Panc1 (cell line): ENCODE measurements around the gene LYRM1. TPM values are rescaled to one million over a fixed set of nuclear protein-coding genes. Genes with fewer than 3 reads are reported as not detected.

Source experiments
- ATAC-seq: fragments of 200-7000 bp; cut with Tn5 transposase; 2 replicates; pipeline ENCODE4 v1.9.1; 2020; ENCODE audit warnings: mild to moderate bottlenecking, moderate library complexity
- BruUV-seq: library from RNA; stranded (reverse); fragments of 400-500 nt; replicated peaks from 2 replicates; lab custom pipeline; 2021; lab: Mats Ljungman, UMichigan
- CTCF ChIA-PET: fragments of 300-600 bp; sonication (Branson Sonifier 250); formaldehyde crosslinking; loops from one replicate; lab custom pipeline; 2022; ENCODE audit warnings: antibody characterized with exemption; lab: Charles Lee
- POLR2A ChIA-PET: fragments of 300-600 bp; sonication (Branson Sonifier 250); formaldehyde crosslinking; loops from one replicate; lab custom pipeline; 2022; ENCODE audit warnings: antibody characterized with exemption; lab: Charles Lee
- DNase-seq: peaks from one replicate; pipeline ENCODE4 v3.0.0-alpha.2; 2010; ENCODE audit warnings: low read depth, low spot score
- H3K27ac ChIP-seq: 2 replicates; pipeline ENCODE4 v1.5.1; 2011; ENCODE audit warnings: mild to moderate bottlenecking, low read length, inconsistent platforms
- H3K27me3 ChIP-seq: fragments of 200-500 bp; sonication (Bioruptor generic); 2 replicates; pipeline ENCODE4 v1.6.0; 2014; ENCODE audit warnings: low read length, inconsistent platforms; ENCODE audit not compliant: control insufficient read depth, insufficient read depth
- H3K36me3 ChIP-seq: fragments of 200-500 bp; sonication (Bioruptor generic); 2 replicates; pipeline ENCODE4 v1.5.1; 2014; ENCODE audit warnings: inconsistent platforms, mild to moderate bottlenecking, low read length, moderate library complexity; ENCODE audit not compliant: control insufficient read depth, insufficient read depth
- H3K4me1 ChIP-seq: 2 replicates; pipeline ENCODE4 v1.5.1; 2011; ENCODE audit warnings: inconsistent platforms, mild to moderate bottlenecking, low read length, moderate library complexity; ENCODE audit not compliant: control insufficient read depth, insufficient read depth
- H3K4me3 ChIP-seq, 2 experiments: 2 replicates each; pipeline ENCODE4 v1.5.1; 2011 to 2012; ENCODE audit warnings: low read depth in 2 of 2, low read length in 2 of 2, mild to moderate bottlenecking in 2 of 2, inconsistent platforms in 1 of 2, moderate library complexity in 1 of 2
- H3K9me3 ChIP-seq: fragments of 200-500 bp; sonication (Bioruptor generic); 2 replicates; pipeline ENCODE4 v1.5.1; 2014; ENCODE audit warnings: low read depth, mild to moderate bottlenecking, inconsistent platforms, low read length, moderate library complexity; ENCODE audit not compliant: control insufficient read depth, insufficient read depth
- CTCF ChIP-seq: fragments of 450-650 bp; IDR thresholded peaks from 2 replicates; pipeline ENCODE4 v1.5.1; 2017; ENCODE audit warnings: mild to moderate bottlenecking
- POLR2AphosphoS5 ChIP-seq: IDR thresholded peaks from 2 replicates; pipeline ENCODE4 v1.6.1; 2012; ENCODE audit warnings: mild to moderate bottlenecking, low read depth, low read length, moderate library complexity
- REST ChIP-seq, 2 experiments: IDR thresholded peaks; 2 replicates each; pipeline ENCODE4 v1.6.1; 2011 to 2012; ENCODE audit warnings: low read depth in 2 of 2, control low read depth in 1 of 2, low read length in 1 of 2, mild to moderate bottlenecking in 1 of 2, moderate library complexity in 1 of 2; ENCODE audit not compliant: insufficient read depth in 1 of 2
- SIN3A ChIP-seq: IDR thresholded peaks from 2 replicates; pipeline ENCODE4 v1.6.1; 2012; ENCODE audit warnings: low read depth, mild to moderate bottlenecking, low read length, moderate library complexity, borderline replicate concordance; ENCODE audit not compliant: insufficient read depth
- TCF7L2 ChIP-seq: IDR thresholded peaks from 2 replicates; pipeline ENCODE4 v1.6.1; 2011; ENCODE audit warnings: mild to moderate bottlenecking, low read depth, low read length, inconsistent platforms
- in situ Hi-C: cut with HindIII; loops from 2 replicates; pipeline ENCODE4 v1.10.0; 2016; ENCODE audit warnings: low sequenced_read_pairs, low pct_unique_long_range_greater_than_20kb
- intact Hi-C: fragments of 100-400 bp; cut with micrococcal nuclease; formaldehyde crosslinking; loops from one replicate; pipeline ENCODE4 v1.10.0; 2022; ENCODE audit not compliant: unreplicated experiment
- total RNA-seq: library from RNA; stranded (reverse); gene quantifications from one replicate; pipeline ENCODE4 v1.2.1, GENCODE V29; 2021; ENCODE audit not compliant: unreplicated experiment

LYRM1 gene
- total RNA-seq, 1 experiment from 2014 or later = 30.7 TPM

- H3K9me3 ChIP-seq = no peaks in the 10 kb centered on the region
- ChIA-PET POLR2A (no interaction called here), CTCF (no interaction called here)
- intact Hi-C loops (no loop called here), in situ Hi-C loops (no loop called here)
- TF ChIP-seq SIN3A (no peak), POLR2AphosphoS5 (no peak), REST (IDR thresholded peaks at IDR 0.05; ENCODE audit: insufficient read depth in 1 of 2, low read depth in 2 of 2, low read length in 1 of 2) (no peak), CTCF (no peak), TCF7L2 (no peak)
- H3K27me3 ChIP-seq = no peaks in the 10 kb centered on the region; the same call in 1 of the 2 replicates
- H3K36me3 ChIP-seq = no peaks in the 10 kb centered on the region
- no peak for ATAC-seq
- no peak overlapping the region for H3K4me3 ChIP-seq
- BruUV-seq = no TSS peak
- H3K4me1 ChIP-seq = no peaks in the 10 kb centered on the region
- no peak for DNase-seq
- H3K27ac ChIP-seq = no peak overlapping the region
Measured at GRCh38 chr16:20950294-20950693, 49.7 kb downstream of the LYRM1 start.

- Histone ChIP-seq H3K4me3 (no peak overlapping the region), H3K27me3 (no peaks in the 10 kb centered on the region; the same call in 1 of the 2 replicates)
Measured at GRCh38 chr16:20952139-20952920, 51.8 kb downstream of the LYRM1 start.

More at GRCh38 chr16:20952139-20952920, 51.8 kb downstream of the LYRM1 start:
- TF ChIP-seq TCF7L2 (no peak), CTCF (no peak), SIN3A (no peak), POLR2AphosphoS5 (no peak), REST (IDR thresholded peaks at IDR 0.05; ENCODE audit: insufficient read depth in 1 of 2, low read depth in 2 of 2, low read length in 1 of 2) (no peak)
- intact Hi-C loops (no loop called here), in situ Hi-C loops (no loop called here)
- no peak for DNase-seq
- no peaks in the 10 kb centered on the region for H3K36me3 ChIP-seq
- ChIA-PET CTCF (interaction anchor here (0.6 kb wide), 1 partner anchor 44 kb away, joined by 3 read pairs; no protein-coding TSS in a partner anchor), POLR2A (interaction anchor here (0.7 kb wide), 1 partner anchor 63 kb away, joined by 7 read pairs; no protein-coding TSS in a partner anchor)
- BruUV-seq = no TSS peak
- H3K4me1 ChIP-seq = no peaks in the 10 kb centered on the region
- no peaks in the 10 kb centered on the region for H3K9me3 ChIP-seq
- H3K27ac ChIP-seq = no peak overlapping the region
- ATAC-seq = peak; percentile 57; the same call in 1 of the 2 replicates
